Spleen (tissue), 11 donors: ENCODE data around the gene HSDL2. TPM values are rescaled to one million over a fixed set of nuclear protein-coding genes. Genes with fewer than 3 reads are reported as not detected.
"Not testable (repeated sequence)": the region's sequence is repeated elsewhere in the genome, so short reads cannot be mapped to it uniquely, and the experiment has no call there.

Experiments used
- DNase-seq: peaks from one replicate; pipeline ENCODE4 v3.0.0-alpha.2; 2020
- H3K27ac ChIP-seq, 8 donors: fragments of 200-600 bp; sonication (generic) in 7 of 8; 1 replicate in 4 of 8; 2 replicates in 4 of 8; pipeline versions ENCODE4 v1.5.0 to v1.8.0; 2016 to 2021; ENCODE audit warnings: inconsistent platforms in 4 of 8, mild to moderate bottlenecking in 4 of 8, moderate library complexity in 1 of 8
- H3K27me3 ChIP-seq, 7 donors: fragments of 200-600 bp; sonication (generic) in 6 of 7; replicated peaks in 1 of 7; 1 replicate in 4 of 7; 2 replicates in 3 of 7; pipeline versions ENCODE4 v1.5.0 to v1.8.0; 2016 to 2021; ENCODE audit warnings: inconsistent platforms in 3 of 7, mild to moderate bottlenecking in 1 of 7
- H3K36me3 ChIP-seq, 6 donors: fragments of 200-600 bp; sonication (generic) in 5 of 6; 1 replicate in 4 of 6; 2 replicates in 2 of 6; pipeline versions ENCODE4 v1.5.0 to v1.8.0; 2016 to 2021; ENCODE audit warnings: inconsistent platforms in 2 of 6
- H3K4me1 ChIP-seq, 6 donors: fragments of 200-600 bp; sonication (generic) in 5 of 6; 1 replicate in 3 of 6; 2 replicates in 3 of 6; pipeline versions ENCODE4 v1.5.0 to v1.8.0; 2016 to 2021; ENCODE audit warnings: inconsistent platforms in 3 of 6
- H3K4me3 ChIP-seq, 8 donors: fragments of 200-600 bp; sonication (generic) in 7 of 8; 1 replicate in 4 of 8; 2 replicates in 4 of 8; pipeline versions ENCODE4 v1.5.0 to v1.8.0; 2016 to 2021; ENCODE audit warnings: inconsistent platforms in 4 of 8, mild to moderate bottlenecking in 4 of 8, moderate library complexity in 2 of 8
- H3K9me3 ChIP-seq, 8 donors: fragments of 200-600 bp; sonication (generic) in 7 of 8; 1 replicate in 4 of 8; 2 replicates in 4 of 8; pipeline versions ENCODE4 v1.5.0 to v1.8.0; 2016 to 2021; ENCODE audit warnings: inconsistent platforms in 4 of 8
- CTCF ChIP-seq, 11 experiments: fragments of 200-600 bp in 7 of 11; fragments of 450-650 bp in 4 of 11; sonication (generic) in 4 of 11; IDR thresholded peaks in 8 of 11; conservative IDR thresholded peaks in 3 of 11; 1 replicate in 7 of 11; 2 replicates in 4 of 11; pipeline versions ENCODE4 v1.4.0 to v1.8.0; 2016 to 2021; ENCODE audit warnings: antibody characterized with exemption in 11 of 11, inconsistent platforms in 4 of 11, mild to moderate bottlenecking in 1 of 11
- POLR2A ChIP-seq, 3 donors: fragments of 450-650 bp; IDR thresholded peaks; one replicate each; pipeline ENCODE4 v1.5.1; 2017; ENCODE audit warnings: antibody characterized with exemption in 3 of 3, mild to moderate bottlenecking in 1 of 3
- POLR2AphosphoS5 ChIP-seq, 3 donors: sonication (generic); formaldehyde crosslinking; IDR thresholded peaks; one replicate each; pipeline ENCODE4 v1.5.1; 2017; ENCODE audit warnings: antibody characterized with exemption in 3 of 3
- WGBS, 5 donors: extraction: QIAGEN DNeasy Blood & Tissue Kit in 3 of 5; methylation state at CpG; one replicate each; pipeline versions ENCODE4 v1.1.5 to v1.1.7; 2013 to 2018; 5-methylcytosine and 5-hydroxymethylcytosine counted together
- intact Hi-C: fragments of 100-400 bp; cut with DNase I; formaldehyde crosslinking; loops from one replicate; pipeline ENCODE4 v1.15.0; 2023; ENCODE audit warnings: low total_unique reads
- polyA plus RNA-seq, 3 donors: library from polyadenylated mRNA; stranded (reverse); fragments of 200-250 nt; gene quantifications; one replicate each; pipeline ENCODE4 v1.2.1, GENCODE V29; 2013
- total RNA-seq, 7 donors: library from RNA; depleted of rRNA in 3 of 7; stranded (reverse); fragments of >200 nt in 3 of 7; fragmentation: NEBNext Ultra II Directional in 4 of 7; extraction: Animal tissue kit (Norgen Biotek cat#: 25700) in 4 of 7; gene quantifications; one replicate each; pipeline versions ENCODE4 v1.1.0 to v1.2.1, GENCODE V29; 2016 to 2021
- donor health status: healthy with polysubstance abuse.
- donor health status: DM: no; HTN: no; CAD: no; lungs with moderate emphysema.
- donor health status: DM: no; HTN: no; CAD: no.
- donor health status: Bipolar disorder and iron deficiency.
- donor health status: healthy.
- donor health status: DM: no; HTN: no; CAD: no.
- donor health status: DM: yes; HTN: yes; CAD: no.

The HSDL2 gene
- total and polyA plus RNA-seq, 10 donors = 11.2 to 42.6 (median 30.3) TPM

DNA sequence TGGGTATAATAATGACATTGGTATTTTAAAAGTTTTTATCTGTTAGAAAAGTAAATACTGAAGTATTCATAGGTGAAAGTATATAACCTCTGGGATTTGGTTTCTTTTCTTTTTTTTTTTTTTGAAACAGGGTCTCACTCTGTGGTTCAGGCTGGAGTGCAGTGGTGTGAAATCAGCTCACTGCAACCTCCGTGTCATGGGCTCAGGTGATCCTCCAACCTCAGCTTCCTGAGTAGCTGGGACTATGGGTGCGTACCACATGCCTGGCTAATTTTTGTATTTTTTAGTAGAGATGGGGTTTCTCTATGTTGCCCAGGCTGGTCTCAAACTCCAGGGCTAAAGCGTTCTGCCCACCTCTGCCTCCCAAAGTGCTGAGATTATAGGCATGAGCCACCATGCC, 7.2 kb downstream of the HSDL2 start:
- no peak overlapping the region for H3K27ac ChIP-seq
- 64 to 77% (median 70%) methylated on average over 3 of the region's 3 CpGs for WGBS, 5 donors

DNA sequence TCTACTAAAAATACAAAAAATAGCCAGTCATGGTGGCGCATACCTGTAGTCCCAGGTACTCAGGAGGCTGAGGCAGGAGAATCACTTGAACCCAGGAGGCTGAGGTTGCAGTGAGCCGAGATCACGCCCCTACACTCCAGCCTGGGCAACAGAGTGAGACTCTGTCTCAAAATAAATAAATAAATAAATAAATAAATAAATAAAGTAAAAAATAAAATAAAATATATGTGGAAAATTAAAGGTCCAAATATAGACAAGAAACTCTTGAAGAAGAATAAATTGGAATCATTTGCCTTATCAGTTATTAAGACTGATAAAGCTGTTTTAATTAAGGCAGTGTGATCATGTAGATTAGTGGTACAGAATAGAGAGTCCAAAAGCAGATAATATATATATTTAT, 10.0 kb downstream of the HSDL2 start:
- DNase-seq, H3K4me3 ChIP-seq, H3K27ac ChIP-seq, H3K36me3 ChIP-seq, H3K9me3 ChIP-seq, intact Hi-C loops, H3K27me3 ChIP-seq: not testable (repeated sequence)
- H3K4me1 ChIP-seq = peaks cover 0 to 28% (median 10%) of the 10 kb centered on the region in 6 donors
- 95 to 100% (median 97%) methylated on average over 3 of the region's 3 CpGs for WGBS, 5 donors

More for the DNA sequence above, 7.2 kb downstream of the HSDL2 start:
- intact Hi-C loops = no loop called here
- H3K4me3 ChIP-seq = no peak overlapping the region
- DNase-seq = no peak
- peaks cover 9 to 56% (median 35%) of the 10 kb centered on the region in 6 donors for H3K4me1 ChIP-seq
- H3K36me3 ChIP-seq = peaks cover 0 to 8% (median 0%) of the 10 kb centered on the region in 6 donors
- TF ChIP-seq POLR2AphosphoS5 (IDR thresholded peaks at IDR 0.05) (no peak), CTCF (IDR thresholded peaks at IDR 0.05 in 8 of 11, conservative IDR thresholded peaks at IDR 0.05 in 3 of 11) (no peak), POLR2A (IDR thresholded peaks at IDR 0.05) (no peak)
- H3K9me3 ChIP-seq = no peaks in the 10 kb centered on the region
- H3K27me3 ChIP-seq = no peaks in the 10 kb centered on the region

DNA sequence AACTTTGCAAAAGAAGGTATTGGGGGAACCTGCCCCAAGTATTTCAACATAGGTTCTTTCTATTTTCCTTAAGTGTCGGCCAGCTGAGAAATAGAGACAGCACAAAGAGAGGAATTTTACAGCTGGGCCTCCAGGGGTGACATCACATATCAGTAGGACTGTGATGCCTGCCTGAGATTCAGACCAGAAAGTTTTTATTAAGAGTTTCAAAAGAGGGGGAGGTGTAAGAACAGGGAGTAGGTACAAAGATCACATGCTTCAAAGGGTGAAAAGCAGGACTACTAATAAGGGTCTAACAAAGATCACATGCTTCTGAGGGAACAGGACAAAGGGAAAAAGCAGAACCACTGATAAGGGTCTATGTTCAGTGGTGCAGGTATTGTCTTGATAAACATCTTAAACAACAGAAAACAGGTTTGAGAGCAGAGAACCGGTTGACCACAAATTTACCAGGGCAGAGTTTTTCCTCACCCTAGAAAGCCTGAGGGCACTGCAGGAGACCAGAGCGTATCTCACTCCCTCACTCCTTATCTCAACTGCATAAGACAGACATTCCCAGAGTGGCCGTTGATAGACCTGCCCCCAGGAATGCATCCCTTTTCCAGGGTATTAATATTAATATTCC, 12.1 kb downstream of the HSDL2 start:
- H3K4me1 ChIP-seq, H3K27me3 ChIP-seq, H3K27ac ChIP-seq, DNase-seq, H3K4me3 ChIP-seq, intact Hi-C loops, H3K9me3 ChIP-seq: not testable (repeated sequence)
- H3K36me3 ChIP-seq = peaks cover 0 to 14% (median 0%) of the 10 kb centered on the region in 6 donors
- 78 to 94% (median 87%) methylated on average over 4 of the region's 4 CpGs for WGBS, 5 donors

DNA sequence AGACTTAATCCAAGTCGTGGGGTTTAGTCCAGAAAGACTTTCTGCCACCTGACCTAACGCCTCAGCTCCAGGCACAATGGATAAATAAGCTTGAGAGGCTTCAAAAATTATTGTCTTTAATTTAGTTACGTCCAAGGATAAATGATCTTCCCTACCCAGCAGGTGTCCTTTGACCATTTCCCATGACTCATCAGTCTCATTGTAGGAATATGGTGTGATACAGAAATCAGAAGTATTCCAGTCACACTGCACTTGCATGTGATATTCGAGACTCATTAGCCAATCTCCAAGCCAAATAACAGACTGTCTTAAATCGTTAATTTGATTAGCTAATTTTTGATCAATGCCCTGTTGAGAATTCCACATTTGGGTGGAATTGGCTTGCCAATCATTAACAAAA, 13.2 kb downstream of the HSDL2 start:
- DNase-seq = not testable (repeated sequence)

DNA sequence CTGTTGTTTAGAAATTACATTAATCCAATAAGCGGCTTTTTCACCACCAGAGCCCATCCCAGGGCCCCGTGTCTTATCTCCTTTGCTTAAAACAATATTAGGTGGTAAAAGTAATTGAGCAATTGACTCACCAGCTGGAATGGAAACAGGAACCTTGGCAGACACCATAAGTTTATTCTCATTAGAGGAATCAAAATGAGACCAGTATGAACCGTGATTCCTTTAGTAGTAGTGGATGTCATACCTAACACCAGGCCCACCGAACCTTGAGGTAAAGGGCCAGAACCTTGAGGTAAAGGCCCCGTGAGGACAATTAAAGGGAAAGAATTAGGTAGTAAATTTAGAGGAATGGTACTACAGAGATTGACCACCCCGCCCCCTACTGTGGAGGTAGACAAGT, 16.5 kb downstream of the HSDL2 start:
- DNase-seq = no peak
- intact Hi-C loops = no loop called here
- no peaks in the 10 kb centered on the region for H3K27me3 ChIP-seq
- peaks cover 0 to 6% (median 0%) of the 10 kb centered on the region in 6 donors for H3K36me3 ChIP-seq
- H3K27ac ChIP-seq = no peak overlapping the region
- H3K4me3 ChIP-seq = no peak overlapping the region
- peaks cover 0 to 22% (median 14%) of the 10 kb centered on the region in 8 donors for H3K9me3 ChIP-seq
- TF ChIP-seq POLR2AphosphoS5 (IDR thresholded peaks at IDR 0.05) (no peak), CTCF (IDR thresholded peaks at IDR 0.05 in 8 of 11, conservative IDR thresholded peaks at IDR 0.05 in 3 of 11) (no peak), POLR2A (IDR thresholded peaks at IDR 0.05) (no peak)
- H3K4me1 ChIP-seq = no peaks in the 10 kb centered on the region
- 76 to 90% (median 87%) methylated on average over 6 of the region's 6 CpGs for WGBS, 5 donors

More for the DNA sequence above, 13.2 kb downstream of the HSDL2 start:
- H3K4me3 ChIP-seq, intact Hi-C loops, H3K9me3 ChIP-seq, H3K4me1 ChIP-seq, H3K36me3 ChIP-seq, H3K27ac ChIP-seq, H3K27me3 ChIP-seq: not testable (repeated sequence)
- 82 to 94% (median 92%) methylated on average over 5 of the region's 5 CpGs for WGBS, 5 donors

DNA sequence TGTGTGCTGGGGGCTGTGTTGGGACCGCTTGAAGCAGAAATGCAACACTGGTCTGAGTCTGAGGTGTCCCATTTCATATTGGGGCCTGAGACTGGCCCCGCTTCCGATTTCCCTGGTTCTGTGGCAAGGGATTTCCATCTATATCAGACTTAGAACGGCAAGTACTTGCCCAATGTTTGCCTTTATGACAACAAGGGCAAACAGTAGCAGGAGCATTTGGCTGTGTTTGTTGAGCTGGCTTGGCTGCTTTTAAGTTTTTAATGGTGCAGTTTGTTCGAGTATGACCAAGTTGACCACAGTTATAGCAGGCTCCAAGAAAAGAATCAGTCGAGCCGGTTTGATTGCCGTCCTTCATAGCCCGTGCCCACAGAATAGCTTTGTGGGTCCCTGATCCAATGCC, 17.0 kb downstream of the HSDL2 start:
- TF ChIP-seq POLR2AphosphoS5 (IDR thresholded peaks at IDR 0.05) (no peak), CTCF (IDR thresholded peaks at IDR 0.05 in 8 of 11, conservative IDR thresholded peaks at IDR 0.05 in 3 of 11) (no peak), POLR2A (IDR thresholded peaks at IDR 0.05) (no peak)
- no peak overlapping the region for H3K4me3 ChIP-seq
- 95 to 100% (median 98%) methylated on average over 9 of the region's 9 CpGs for WGBS, 5 donors

More for the DNA sequence above, 17.0 kb downstream of the HSDL2 start:
- Histone ChIP-seq H3K27ac (no peak overlapping the region), H3K36me3 (peaks cover 0 to 6% (median 0%) of the 10 kb centered on the region in 6 donors), H3K9me3 (peaks cover 0 to 22% (median 14%) of the 10 kb centered on the region in 8 donors), H3K27me3 (no peaks in the 10 kb centered on the region), H3K4me1 (no peaks in the 10 kb centered on the region)
- DNase-seq = no peak
- intact Hi-C loops = no loop called here
